ENCODE results near the gene IL36A.
A peak's percentile ranks its signal among the peaks of the same experiment; 100 is the strongest.

Gene IL36A, protein sequence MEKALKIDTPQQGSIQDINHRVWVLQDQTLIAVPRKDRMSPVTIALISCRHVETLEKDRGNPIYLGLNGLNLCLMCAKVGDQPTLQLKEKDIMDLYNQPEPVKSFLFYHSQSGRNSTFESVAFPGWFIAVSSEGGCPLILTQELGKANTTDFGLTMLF

DNA sequence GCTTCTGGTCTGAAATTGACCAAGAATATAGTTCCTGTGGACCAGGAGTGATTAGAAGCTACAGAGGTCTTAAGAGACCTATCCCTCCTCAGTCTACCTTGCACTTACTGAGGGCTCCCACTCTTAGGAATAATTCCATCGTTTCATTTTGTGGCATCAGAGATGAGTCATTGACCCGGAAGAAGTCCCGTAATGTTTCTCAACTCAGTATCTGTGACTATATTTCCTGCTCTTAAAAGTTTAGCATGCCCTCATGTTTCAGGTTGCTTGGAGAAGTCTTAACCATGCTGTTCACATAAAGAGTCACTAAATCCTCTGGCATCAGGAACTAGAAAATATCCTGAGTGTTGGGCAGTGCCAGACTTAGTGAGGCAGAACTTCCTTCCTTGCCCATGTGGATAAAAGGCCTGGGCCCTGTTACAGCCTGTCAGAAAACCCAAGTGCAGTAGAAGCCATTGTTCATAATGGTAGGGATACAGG, at the start of gene IL36A:
IL36A (plus strand) TSS at position 430 of the 480 bp plus-strand sequence. CDS start 413 bp downstream, outside the sequence.
- DNase-seq (ENCODE audit: low read depth in 3 of 3) = no peak

DNA sequence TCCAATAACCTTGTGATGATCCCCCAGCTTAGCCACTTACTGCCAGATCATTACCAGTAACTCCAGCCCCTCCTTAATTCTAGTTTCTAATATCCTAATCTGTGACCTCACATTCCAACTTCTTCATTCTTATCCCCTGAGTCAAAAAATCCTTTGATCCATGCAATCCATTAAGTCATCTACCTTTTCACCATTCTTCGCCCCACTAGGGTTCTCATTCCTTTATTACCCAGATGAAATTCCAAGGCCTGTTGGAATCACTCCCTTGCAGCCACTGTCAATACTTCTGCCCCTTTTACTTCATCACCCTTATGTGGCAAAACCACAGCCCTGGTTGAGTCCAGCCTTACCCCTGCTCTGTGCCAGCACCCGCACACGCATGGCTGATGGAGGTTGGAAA, 47.7 kb upstream of the IL36A start:
- no peak for DNase-seq (ENCODE audit: low read depth in 3 of 3)

DNA sequence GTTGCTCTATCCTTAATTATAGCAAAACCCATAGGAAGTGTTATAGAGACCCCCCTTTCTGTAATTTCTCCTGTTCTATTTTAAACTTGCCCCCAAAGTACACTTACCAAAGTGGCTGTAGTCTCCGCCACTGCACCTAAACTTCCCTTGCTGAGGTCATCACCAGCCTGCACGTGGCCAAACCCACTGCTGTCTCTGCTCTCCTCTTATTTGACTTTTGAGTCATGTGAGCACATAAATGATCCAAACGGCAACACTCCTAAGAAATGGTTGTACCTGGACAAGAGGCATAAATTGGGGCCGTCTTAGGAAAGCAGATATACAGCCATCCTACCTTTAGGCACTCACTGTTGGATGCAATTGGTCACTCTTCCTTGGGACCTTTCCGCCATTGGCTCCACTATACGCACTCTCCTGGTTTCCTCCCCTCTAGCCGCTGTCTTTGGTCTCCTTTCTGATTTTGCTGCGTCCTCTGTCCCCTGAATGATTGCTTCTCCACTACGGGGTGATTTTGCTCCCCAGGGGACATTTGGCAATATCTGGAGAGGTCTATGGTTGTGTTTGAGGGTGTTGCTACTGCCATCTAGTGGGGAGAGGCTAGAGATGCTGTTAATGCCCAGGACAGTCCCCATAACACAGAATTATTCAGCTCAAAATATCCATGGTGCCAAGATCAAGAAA, 46.7 kb upstream of the IL36A start:
- peak in 2 of 3 donors; percentile 5 to 13 for DNase-seq (ENCODE audit: low read depth in 3 of 3)

DNA sequence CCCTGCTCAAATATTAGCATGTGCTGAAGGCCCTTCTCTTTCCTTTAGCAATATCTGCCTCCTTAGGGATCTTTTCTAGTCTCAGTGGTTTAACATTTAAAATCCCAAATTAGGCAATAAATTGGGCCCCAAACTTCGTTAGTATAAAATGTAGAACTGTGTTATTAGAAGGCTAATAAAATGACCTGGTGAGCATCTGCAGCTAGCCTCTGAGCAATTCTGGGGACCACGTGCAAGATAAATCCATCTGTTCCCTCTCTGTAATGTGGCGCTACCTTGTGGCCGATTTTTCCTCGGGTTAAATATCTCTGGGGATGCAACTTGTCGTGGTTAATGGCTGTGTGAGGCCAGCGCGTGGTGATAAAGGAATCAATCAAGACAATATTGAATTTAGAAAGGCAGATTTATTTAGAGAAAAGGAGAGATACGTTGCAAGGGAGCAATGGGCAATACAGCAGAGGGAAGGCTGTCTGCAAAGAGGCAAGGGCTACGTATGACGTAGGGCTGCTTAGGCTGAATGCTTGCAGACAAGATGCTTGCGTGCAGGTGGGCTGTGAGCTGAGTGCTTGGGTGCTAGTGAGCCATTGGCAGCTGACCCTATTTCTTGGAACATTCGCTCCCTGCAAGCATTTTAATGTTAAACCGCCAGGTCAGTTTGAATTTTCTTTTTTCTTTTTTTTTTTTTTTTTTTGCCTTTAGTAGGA, 46.0 kb upstream of the IL36A start:
- DNase-seq (ENCODE audit: low read depth in 3 of 3) = no peak

DNA sequence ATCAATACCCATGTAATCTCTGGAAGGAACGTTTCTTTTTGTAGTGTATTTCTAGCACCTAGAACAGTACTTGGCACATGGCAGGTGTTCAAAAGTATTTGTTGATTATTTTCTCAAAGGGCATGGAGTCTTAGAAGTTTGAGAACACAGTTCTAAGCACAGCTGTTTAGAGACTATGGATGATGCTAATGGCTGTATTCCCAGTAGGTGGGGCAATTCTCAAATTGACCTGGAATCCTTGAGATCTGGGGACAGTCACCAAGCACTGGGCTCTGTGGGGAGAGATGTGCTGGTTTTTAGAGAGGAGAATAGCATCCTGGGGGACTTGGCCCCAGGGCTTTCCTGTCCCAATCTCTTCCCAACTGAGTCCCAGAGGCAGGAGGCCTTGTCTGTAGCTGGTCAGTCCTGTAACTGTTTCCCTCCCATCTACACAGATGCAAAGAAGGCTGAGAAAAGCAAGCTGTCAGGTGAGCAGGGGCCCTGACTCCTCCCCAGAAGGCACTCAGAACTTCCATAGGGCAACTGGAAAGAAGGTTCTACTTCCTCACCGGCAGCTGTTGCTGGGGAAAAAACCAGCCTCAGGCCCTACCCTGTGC, 44.9 kb upstream of the IL36A start:
- no peak for DNase-seq (ENCODE audit: low read depth in 3 of 3)

DNA sequence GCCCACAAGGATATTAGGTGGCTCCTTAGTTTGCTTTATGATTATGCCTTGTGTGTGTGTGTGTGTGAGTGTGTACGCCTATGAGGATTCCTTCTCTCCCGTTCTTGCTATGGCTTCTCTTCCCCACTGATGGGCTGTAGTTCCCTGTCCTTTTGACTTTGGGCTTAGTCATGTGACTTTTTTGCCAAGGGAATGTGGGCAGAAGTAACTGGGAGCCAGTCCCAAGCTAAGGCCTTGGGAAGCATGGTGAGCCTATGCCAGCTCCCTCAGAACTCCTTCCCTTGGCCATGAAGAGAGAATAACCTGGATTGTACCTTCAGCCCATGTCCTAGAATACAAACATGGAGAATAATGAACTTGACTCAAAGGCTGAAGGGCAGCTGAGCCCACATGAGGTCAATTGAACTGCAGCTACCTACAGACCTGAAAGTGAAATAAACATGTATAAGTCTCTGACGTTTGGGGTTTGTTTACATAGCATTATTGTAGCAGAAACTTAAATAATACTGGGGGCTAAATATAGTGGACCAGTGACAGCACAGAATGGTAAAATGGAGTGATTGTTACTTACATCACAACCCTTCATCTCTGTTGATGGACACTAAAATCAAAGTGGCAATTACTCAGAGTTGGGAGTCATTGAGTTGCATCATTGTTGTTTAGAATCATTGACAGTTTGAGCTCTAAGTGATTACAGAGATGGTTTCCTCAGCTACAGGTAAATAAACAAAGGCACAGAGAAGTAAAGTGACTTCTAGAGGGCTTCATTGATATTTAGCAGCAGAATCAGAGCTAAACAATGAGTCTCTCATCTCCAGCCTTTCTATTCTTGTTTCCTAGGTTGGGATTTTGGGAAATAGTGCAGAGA, 42.7 kb upstream of the IL36A start:
- DNase-seq (ENCODE audit: low read depth in 3 of 3) = no peak

DNA sequence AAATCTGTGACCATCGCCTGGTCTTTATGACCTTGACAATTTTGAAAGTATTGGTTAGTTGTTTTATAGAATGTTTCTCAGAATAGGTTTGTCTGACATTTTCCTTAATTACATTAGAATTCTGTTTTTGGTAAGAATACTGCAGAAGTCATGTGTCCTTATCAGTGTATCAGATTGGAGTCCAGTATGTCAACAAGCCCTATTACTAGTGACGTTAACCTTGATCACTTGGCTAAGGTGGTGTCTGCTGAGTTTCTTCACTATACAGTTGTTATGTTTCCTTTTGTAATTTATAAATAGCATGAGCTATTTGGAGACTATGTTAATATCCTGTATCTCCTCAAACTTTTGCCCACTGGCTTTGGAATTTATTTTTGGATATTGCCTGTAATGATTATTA, 38.2 kb upstream of the IL36A start:
- no peak for DNase-seq (ENCODE audit: low read depth in 3 of 3)

DNA sequence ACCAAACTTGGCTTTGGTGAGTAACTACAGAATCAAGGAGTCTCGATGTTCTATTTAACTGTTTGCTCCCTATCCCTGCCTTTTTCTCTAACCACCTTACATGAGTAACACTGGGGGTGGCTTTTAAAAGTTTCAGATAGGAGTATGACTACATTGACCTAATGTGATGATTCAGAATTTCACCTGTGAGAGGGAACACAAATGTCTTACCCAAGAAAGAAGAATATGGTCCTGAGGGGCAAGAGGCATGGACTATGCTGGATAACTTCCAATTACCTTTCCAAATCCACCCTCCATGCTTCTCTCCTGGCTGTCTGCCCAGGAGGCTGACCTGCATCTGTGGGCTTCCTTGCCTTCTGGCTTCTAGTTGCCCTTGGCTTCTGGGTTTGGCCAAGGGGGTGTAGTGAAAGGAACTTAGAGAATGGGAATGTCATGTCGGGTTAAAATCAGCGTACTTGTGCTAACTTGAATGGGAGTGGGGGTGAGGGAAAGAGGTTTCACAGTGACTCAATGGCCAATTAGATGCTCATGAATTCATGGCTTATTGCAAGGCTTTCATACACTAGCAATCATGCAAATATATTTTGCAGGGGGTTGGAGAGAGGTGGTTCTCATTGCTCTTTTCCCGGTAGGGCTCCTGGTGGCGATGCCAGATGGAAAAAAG, 32.7 kb upstream of the IL36A start:
- no peak for DNase-seq (ENCODE audit: low read depth in 3 of 3)

DNA sequence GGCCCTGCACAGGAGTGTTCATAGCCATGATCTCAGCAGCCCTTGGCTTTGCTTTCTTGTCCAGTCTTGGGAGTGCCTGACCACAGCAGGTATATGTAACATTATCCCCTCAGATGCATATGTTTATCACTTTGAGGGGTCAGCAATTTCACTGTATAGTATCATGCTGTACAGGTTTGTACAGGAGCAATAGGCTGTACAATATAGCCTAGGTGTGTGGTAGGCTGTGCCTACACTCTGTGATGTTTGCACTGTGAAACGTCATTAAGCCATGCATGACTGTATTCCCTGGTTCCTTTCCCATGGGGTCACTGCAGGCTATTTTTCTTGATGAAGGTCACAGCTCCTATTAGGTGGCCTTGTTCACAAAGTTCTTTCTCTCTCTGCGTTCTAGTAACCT, 32.1 kb upstream of the IL36A start:
- DNase-seq (ENCODE audit: low read depth in 3 of 3) = no peak

DNA sequence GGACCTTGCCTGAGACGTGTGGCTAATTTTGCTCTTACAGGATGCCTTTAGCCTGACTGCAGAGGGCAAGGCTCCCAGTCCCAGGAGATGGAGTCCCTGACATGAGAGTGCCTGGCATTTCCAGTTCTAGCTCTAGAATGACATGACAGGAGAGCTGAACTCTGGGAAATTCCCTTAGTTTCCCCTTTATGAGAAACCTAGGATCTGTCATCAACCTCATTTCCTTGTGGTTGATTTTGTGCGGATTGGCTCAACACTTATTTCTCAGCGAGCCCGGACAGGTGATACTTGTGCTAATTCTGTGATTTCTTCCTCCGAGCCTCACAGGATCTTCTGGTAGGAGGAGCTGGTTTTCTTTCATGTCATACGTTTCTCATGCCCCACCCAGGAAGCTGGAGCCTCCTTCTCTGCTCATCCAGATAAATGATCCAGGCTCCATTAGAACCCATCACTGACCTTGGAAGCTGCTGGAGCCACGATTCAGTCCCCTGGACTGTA, 27.7 kb upstream of the IL36A start, which contains the start of gene IL36G:
IL36G (plus strand) TSS at position 448 of the 498 bp plus-strand sequence. CDS start 633 bp downstream, outside the sequence.
- no peak for DNase-seq (ENCODE audit: low read depth in 3 of 3)

DNA sequence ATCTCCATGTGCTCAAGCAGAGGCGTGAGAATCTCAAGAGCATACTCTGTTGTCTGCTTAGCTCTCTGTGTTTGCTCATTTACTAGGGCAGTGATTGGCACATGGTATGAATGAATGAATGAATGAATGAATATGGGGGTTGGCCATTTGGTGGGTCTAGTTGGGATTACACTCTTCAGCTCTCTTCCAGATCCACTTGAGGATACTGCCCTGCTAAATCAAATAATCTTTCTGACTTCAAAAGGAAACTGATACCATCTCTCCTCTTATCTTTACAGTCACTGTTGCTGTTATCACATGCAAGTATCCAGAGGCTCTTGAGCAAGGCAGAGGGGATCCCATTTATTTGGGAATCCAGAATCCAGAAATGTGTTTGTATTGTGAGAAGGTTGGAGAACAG, 25.5 kb upstream of the IL36A start:
- no peak for DNase-seq (ENCODE audit: low read depth in 3 of 3)

DNA sequence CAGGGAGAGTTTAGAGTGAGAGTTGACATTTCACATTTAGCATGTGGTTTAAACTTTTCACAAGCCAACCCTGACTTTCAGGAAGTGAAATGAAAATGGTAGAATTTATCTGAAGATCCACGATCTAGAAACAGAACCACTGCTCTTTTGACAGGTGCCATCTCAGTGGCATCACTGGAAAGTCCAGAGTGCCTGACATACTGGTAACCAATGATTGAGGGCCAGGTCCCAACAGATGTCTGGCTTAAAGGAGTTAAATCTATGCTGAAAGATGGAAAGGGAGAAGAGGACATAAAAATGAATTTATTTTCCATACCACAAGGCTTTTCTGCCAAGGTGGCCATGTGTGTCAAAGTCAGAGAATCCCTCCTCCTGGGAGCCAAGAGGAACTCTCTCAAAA, 24.7 kb upstream of the IL36A start:
- DNase-seq (ENCODE audit: low read depth in 3 of 3) = no peak

DNA sequence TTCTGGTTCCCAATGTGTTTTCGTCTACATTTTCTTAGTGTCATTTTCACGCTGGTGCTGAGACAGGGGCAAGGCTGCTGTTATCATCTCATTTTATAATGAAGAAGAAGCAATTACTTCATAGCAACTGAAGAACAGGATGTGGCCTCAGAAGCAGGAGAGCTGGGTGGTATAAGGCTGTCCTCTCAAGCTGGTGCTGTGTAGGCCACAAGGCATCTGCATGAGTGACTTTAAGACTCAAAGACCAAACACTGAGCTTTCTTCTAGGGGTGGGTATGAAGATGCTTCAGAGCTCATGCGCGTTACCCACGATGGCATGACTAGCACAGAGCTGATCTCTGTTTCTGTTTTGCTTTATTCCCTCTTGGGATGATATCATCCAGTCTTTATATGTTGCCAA, 20.2 kb upstream of the IL36A start:
- no peak for DNase-seq (ENCODE audit: low read depth in 3 of 3)

DNA sequence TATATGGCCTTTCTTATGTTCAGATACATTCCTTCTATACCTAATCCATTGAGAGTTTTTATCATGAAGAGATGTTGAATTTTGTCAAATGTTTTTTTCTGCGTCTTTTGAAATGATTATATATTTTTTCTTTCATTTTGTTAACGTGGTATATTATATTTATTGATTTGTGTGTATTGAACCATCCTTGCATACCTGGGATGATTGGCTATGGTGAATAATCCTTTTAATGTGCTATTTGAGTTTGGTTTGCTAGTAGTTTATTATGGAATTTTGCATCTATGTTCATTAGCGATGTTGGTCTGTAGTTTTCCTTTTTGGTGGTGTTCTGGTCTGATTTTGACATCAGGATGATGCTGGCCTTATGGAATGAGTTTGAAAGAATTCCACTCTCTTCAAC, 15.6 kb upstream of the IL36A start:
- no peak for DNase-seq (ENCODE audit: low read depth in 3 of 3)

DNA sequence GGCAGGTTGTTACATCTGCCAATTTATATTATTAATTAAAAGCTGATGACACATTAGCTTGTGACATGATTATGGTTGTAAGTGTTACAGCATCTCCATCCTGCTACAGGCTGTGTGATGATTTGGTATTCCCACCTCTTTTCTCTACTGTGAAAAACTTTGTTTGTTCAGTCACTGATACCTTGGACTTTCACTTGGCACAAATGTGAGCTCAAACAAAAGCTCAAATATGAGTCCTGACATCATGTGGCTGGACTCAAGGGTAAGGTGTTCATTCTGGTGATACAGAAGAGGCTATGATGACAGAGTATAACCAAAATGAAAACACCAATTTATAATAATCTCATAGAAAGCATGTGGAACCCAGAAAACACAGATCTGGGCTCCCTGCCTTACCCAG, 11.4 kb upstream of the IL36A start:
- DNase-seq (ENCODE audit: low read depth in 3 of 3) = no peak

DNA sequence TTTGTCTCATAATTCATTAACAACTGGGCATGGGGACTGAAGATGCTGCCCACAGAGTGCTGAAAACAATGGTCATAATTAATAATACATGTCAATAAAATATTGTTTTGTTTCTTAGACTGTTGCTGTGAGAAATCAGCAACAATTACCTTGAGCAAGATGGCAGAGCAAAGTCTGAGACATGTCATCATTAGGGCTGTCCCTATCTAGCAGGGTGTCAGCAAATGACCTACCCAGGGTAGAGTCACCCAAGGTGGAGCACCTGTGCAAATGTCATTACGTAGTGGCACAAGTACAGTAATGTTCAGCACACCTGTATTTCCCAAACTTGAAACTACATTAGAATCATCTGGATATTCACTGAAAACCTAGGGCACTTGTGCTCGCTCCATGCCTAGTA, 10.6 kb upstream of the IL36A start:
- no peak for DNase-seq (ENCODE audit: low read depth in 3 of 3)

DNA sequence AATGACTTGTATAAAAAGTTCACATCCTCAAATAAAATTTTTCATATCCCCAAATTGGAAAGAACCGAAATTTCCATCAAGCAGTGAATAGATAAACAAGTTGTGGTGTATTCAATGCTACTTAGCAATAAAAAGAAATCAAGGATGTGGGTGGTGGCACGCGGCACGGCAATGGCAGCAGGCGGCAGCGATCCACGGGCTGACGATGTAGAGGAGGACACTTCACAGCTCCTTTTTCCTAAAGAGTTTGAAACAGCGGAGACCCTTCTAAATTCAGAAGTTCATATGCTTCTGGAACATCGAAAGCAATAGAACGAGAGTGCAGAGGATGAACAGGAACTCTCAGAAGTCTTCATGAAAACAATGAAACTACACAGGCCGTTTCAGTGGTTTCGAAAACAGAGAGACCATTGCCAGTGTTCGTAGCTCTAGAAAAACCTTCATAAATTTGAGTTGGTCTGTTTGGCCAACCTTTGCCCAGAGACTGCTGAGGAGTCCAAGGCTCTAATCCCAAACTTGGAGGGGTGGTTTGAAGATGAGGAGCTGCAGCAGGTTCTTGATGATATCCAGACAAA, 9.8 kb upstream of the IL36A start:
- DNase-seq (ENCODE audit: low read depth in 3 of 3) = no peak

DNA sequence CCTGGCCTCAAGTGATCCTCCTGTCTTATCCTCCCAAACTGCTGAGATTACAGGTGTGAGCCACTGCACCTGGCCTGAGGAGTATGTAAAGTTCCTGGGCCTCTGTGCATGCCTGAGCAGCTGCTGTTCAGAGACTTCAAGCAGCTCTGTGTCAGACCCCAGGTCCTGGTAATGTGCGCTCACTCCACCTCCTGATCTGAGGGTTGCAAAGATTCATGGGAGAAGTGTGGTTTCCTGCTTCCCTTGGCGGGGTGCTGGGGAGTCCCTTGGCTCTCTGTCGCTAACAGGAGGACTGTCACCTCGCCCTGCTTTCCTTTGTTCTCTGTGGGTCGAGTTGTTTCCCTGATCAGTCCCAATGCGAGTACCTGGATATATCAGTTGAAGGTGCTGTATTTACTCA, 8.6 kb upstream of the IL36A start:
- peak; percentile 11 to 46 (median 42) for DNase-seq (ENCODE audit: low read depth in 3 of 3)

DNA sequence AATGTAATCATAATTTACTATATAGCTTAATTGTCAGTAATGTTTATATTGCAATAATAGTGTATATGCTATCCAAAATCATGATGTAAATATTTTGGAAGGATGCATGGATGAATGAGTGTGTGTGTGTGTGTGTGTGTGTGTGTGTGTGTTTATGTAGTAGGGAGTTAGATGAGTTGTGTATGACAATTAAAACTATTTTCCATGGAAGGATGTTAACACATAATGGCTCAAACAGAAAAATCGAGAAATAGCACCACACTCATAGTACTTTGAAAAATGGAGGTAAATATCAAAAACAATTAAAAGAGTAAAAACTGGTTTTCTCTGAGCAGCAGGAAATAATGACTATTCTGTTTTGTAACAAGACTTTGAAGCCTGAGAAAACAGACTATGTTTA, 8.1 kb upstream of the IL36A start:
- DNase-seq (ENCODE audit: low read depth in 3 of 3) = no peak

DNA sequence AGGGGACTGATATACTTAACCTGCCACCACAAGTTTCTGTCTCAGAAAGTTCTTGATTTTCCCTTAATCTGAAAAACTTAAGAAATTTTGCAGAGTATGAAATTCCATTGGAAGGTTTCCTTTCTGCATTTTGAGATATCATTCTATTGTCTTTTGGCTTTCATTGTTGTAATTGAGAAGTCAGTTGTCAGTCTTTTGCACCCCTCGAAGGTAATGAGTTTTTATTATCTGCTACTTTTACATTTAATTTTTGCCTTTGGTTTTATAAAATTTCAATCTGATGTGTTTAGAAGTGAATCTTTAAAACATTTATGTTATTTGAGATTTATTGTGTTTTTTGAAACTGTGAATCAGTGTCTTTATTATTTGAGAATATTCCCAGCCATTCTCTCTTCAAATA, 4.8 kb upstream of the IL36A start:
- DNase-seq (ENCODE audit: low read depth in 3 of 3) = no peak

DNA sequence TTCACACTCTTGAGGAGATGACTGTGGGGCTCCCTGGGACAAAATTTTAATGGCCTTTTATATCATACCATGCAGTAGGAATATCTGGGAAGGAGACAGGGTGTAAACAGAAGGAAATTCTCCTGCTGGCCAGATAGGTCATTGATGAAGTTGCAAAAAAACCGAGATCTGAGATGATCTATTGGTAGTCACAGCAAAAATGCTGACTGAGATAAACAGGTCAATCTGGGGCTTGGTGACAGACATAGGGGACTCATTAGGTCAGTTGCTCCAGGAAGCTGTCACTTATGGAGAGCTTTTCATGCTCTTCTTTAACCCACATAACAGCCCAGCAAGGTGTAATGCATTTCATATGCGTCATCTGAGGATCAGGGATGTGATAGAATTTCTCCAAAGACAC, 2.6 kb upstream of the IL36A start:
- DNase-seq (ENCODE audit: low read depth in 3 of 3) = no peak
